Tongue (tissue), 2 donors: ENCODE results near the gene TYRP1. TPM values are rescaled to one million over a fixed set of nuclear protein-coding genes. Genes with fewer than 3 reads are reported as not detected.
A peak's percentile ranks its signal among the peaks of the same experiment; 100 is the strongest.

Experiments
- DNase-seq: peaks from one replicate; pipeline ENCODE4 v3.0.0-alpha.2; 2015
- total RNA-seq: library from RNA; depleted of rRNA; stranded (reverse); fragments of >200 nt; gene quantifications from one replicate; pipeline ENCODE4 v1.2.3, GENCODE V29; 2014

The TYRP1 gene
- total RNA-seq, 1 donor from 2014 or later: 0.92 TPM

DNA sequence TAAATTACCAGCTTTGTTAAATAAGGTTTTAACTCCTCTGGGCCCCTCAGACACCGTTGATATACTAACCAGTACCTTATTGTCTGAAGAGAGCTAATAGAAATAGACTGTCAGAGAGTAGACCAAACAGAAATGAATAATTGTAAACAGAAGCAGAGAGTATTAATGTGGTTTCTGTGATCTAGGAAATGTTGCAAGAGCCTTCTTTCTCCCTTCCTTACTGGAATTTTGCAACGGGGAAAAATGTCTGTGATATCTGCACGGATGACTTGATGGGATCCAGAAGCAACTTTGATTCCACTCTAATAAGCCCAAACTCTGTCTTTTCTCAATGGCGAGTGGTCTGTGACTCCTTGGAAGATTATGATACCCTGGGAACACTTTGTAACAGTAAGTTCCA, 5.1 kb downstream of the TYRP1 start:
- no peak for DNase-seq

GRCh38 chr9:12698986-12699385, 5.8 kb downstream of the TYRP1 start:
- no peak for DNase-seq

- no peak for DNase-seq
These were observed 6.3 kb downstream of the TYRP1 start for GRCh38 chr9:12699529-12699928.

DNA sequence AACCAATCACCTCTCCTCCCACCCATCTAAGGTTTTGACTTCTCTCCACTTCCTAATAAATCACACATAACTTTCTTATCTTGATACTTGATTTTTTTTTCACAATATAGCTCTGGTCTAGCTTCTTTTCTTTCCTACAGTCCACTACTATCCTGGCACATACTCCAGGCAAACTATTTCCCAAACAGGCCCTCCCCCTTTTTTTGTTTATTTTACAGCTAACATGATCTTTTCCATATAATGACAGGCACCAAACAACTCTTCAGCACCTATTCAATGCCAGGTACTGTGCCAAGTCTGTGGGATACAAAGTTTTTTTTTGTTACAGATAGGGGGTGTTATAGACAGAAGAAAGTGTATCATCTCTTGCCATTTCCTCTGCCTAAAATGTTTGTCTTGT, 7.9 kb downstream of the TYRP1 start:
- no peak for DNase-seq

GRCh38 chr9:12702160-12702758, 9.1 kb downstream of the TYRP1 start:
- DNase-seq: peak; percentile 66

- DNase-seq: no peak
These were observed 10.8 kb downstream of the TYRP1 start for GRCh38 chr9:12703996-12704395.

DNA sequence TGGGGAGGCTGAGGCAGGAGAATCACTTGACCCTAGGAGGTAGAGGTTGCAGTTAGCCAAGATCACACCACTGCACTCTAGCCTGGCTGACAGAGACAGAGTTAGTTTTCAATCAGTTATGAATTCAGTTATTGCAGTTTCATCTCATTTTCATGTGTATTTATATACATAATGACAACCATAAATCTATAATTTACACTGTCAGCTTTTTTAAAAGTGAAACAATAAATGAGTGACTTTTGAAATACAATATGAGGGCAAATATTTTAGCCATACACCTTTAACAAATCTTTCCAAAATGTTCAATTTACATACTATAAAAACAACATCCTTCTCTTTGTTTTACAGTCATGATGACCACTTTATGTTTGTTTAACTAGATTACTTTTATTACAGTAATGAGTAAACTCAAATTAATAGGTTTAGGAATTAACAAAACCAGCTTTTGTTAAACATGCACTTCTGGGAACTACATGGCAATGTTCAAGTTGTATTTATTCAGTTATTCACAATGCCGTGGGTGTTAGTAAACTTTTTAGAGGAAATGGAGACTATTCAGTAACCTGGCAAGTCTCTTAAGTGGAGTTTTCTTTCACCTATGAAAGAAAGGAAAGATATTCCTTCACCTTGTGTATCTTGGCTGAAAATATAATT, 12.7 kb downstream of the TYRP1 start:
- no peak for DNase-seq

- no peak for DNase-seq
These were observed 15.5 kb downstream of the TYRP1 start for GRCh38 chr9:12708562-12709298.

GRCh38 chr9:12712532-12712931, 19.3 kb downstream of the TYRP1 start:
- DNase-seq: no peak

GRCh38 chr9:12715268-12715667, 22.1 kb downstream of the TYRP1 start:
- DNase-seq: no peak

GRCh38 chr9:12716823-12717600, 23.8 kb downstream of the TYRP1 start:
- DNase-seq: no peak

DNA sequence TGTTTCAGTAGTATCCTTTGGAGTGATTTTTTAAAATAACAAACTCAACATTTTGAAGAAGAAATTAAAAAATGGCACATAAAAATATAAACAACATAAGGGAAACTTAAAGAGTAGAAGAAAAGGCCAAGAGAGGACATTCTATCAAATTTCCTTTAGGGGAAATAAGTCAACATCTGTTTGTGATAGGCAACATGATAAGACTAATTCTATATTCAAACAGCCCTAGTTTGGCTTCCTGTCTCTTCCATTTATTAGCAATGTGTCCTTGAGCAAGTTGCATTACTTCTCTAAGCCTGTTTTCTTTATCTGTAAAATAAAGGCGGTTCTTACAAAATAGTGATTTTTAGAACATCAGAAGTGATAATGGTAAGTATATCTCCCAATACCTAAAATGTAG, 24.7 kb downstream of the TYRP1 start:
- DNase-seq: no peak

GRCh38 chr9:12718482-12719026, 25.4 kb downstream of the TYRP1 start:
- DNase-seq: no peak

DNA sequence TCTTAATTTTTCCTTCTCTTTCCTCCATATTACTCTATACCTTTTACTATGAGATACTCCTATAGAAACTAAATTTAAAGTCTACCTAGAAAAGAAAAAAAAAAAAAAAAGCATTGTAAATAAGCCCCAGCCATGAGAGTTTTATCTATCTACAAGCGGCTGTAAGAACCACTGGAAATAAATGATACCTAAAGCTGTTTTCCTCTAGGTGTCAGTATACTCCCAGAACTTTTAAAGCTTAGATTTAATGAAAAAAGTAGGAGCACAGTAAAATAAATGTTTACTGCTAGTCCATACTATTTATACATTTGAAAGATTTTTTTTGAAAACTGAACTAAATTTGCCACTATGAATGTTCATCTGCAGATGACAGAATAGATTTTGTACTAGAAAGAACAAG, 26.2 kb downstream of the TYRP1 start:
- DNase-seq: peak; percentile 67

- DNase-seq: no peak
These were observed 27.4 kb downstream of the TYRP1 start for GRCh38 chr9:12720551-12720950.

GRCh38 chr9:12722131-12722530, 28.9 kb downstream of the TYRP1 start:
- no peak for DNase-seq

- DNase-seq: peak; percentile 47
These were observed 30.3 kb downstream of the TYRP1 start for GRCh38 chr9:12723409-12724028.

DNA sequence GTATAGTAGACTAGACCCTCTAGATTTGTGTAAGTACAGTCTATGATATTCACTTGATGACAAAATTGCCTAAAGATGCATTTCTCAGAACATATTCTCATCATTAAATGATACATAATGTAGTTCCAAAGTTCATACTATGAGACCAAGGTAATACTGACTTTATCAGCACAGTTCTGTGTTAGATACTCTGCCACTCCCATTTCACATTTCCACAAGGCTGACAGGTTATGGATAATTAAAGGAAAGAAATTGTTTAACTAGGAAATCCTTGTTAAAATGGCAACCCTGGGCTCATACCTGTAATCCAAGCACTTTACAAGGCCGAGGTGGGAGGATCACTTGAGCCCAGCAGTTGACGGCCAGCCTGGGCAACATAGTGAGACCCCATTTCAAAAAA, 33.6 kb downstream of the TYRP1 start:
- no peak for DNase-seq

- DNase-seq: no peak
These were observed 37.0 kb downstream of the TYRP1 start for GRCh38 chr9:12730198-12730597.

- no peak for DNase-seq
These were observed 37.7 kb downstream of the TYRP1 start for GRCh38 chr9:12730927-12731326.

DNA sequence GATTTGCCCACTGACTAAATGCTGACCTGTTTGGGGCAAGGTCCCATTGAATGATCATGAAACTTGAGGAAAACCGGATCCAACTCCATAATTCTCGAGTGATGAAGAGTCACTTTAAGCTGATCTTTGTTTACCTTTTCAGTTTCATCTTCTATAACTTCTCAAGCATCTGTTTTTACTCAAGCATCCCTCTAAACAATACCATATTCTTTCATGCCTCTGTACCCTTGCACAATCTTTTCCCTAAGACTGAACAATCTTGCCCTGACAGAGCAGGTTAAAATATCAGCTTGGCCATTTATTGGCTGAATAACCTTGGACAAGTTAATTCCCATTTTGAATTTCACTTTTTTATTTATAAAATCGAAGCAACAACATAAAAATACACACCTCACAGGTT, 39.8 kb downstream of the TYRP1 start:
- DNase-seq: no peak

DNA sequence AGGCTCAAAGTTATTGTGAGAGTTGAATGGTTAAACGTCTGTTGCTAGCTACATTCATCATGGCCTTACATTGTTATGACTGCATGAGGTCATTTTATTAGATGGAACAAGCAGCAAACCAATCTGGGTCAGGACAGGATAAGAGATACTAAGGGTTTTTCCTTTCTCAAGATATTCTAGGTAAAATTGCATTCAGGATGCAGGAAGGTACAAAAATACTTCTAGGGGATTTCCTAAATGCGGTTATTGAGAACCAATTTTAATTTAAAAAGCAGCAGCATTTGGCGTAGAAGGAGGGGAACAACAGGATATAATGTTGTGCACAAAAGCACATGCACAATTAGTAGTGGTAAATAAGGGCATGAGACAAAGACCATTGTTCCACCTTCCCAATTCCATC, 42.5 kb downstream of the TYRP1 start:
- DNase-seq: no peak
